ENCODE measurements around the gene FUT1. TPM values are rescaled to one million over a fixed set of nuclear protein-coding genes. Genes with fewer than 3 reads are reported as not detected.

The FUT1 gene
- total and polyA plus RNA-seq, 2 of the 8 experiments (the other 6 are each of a cell fraction or from before 2014, with no cell fraction given): 7.4 to 12.9 TPM

DNA sequence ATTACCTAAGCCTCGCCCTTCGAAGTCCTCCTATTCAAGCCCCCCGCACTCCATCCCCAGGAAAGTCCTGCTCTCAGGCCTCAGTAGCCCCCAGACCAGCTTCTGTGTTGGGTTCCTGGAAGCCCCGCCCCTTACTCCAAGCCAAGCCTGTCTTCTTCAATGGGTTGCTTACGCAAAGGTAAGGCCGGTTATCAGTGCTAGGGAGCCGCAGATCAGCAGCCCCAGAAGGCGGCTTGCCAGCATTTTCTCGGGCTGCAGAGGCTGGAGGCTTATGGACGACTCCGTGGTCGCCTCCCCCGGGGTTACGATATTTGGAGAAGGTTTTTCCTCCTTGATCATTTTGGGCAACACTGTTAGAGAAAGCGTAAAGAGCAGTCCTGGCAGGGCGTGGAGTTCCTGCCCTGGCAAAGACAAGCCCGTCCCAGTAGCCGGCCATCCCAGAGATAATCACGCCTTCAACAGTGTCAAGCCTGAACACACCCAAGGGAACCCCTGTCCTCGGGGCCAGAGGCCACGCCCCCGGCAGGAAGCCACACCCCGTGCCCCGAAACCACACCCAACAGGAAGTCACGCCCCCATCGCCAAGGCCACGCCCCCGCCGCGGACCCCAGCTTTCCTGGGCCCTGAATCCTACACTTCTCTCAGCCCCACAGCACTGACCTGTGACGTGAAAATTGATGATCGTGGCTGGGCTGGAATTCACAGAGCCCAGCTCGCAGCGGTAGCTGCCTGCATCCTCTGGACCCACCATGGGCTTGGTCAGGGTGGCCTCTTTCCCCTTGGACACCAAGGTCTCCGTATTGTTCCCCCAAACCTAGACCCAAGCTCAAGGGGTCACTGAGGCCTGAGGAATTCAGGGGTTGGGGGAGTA, 11.1 kb downstream of the FUT1 start:
- Histone ChIP-seq H3K56ac (replicated peaks; ENCODE audit: insufficient read length, low read depth, low read length) (no peak overlapping the region), H4K5ac (ENCODE audit: insufficient read length, low read depth, low read length) (peak overlapping the region; percentile 33), H3K27me3 (replicated peaks in 1 of 4; ENCODE audit: control insufficient read depth in 3 of 4, extremely low read depth in 1 of 4, insufficient read depth in 3 of 4, low read length in 3 of 4) (peaks cover 3 to 19% (median 12%) of the 10 kb centered on the region in 4 experiments; a peak in 6 of 7 replicates), H2BK5ac (ENCODE audit: low read depth, low read length) (peak overlapping the region; percentile 54; the same call in 1 of the 2 replicates), H3K4me2 (ENCODE audit: insufficient read depth in 1 of 2, low read depth in 2 of 2, low read length in 2 of 2) (peak overlapping the region; percentile 66 to 75), H3K27ac (ENCODE audit: low read depth, low read length) (no peak overlapping the region), H3K9me3 (ENCODE audit: insufficient read depth in 2 of 2, low read depth in 1 of 2, low read length in 1 of 2) (no peaks in the 10 kb centered on the region), H4K20me1 (replicated peaks in 1 of 2; ENCODE audit: control insufficient read depth in 1 of 2, insufficient read depth in 2 of 2, low read length in 2 of 2) (no peaks in the 10 kb centered on the region), H3K79me2 (ENCODE audit: control insufficient read depth in 1 of 2, insufficient read depth in 2 of 2, low read length in 2 of 2) (no peaks in the 10 kb centered on the region), H2BK15ac (ENCODE audit: low read length) (peak overlapping the region; percentile 77; the same call in 1 of the 2 replicates), H3K4me1 (replicated peaks in 1 of 4; ENCODE audit: control insufficient read depth in 3 of 4, insufficient read depth in 4 of 4, low read length in 3 of 4) (peaks cover 8 to 27% (median 23%) of the 10 kb centered on the region in 4 experiments), H2AK5ac (ENCODE audit: low read depth, low read length) (no peak overlapping the region), H2BK20ac (ENCODE audit: low read length) (no peak overlapping the region), H3K36me3 (ENCODE audit: control insufficient read depth in 2 of 4, insufficient read depth in 4 of 4, low read length in 3 of 4) (no peaks in the 10 kb centered on the region), H2AFZ (ENCODE audit: low read length) (no peak overlapping the region), H3K9ac (replicated peaks in 1 of 4; ENCODE audit: extremely low read depth in 1 of 4, low read depth in 3 of 4, low read length in 3 of 4) (no peak overlapping the region; a peak in 1 of 7 replicates), H3K14ac (ENCODE audit: insufficient read length) (no peak overlapping the region), H3K4me3 (ENCODE audit: extremely low read depth in 1 of 4, insufficient read depth in 2 of 4, low read depth in 3 of 4, low read length in 4 of 4) (peak overlapping the region in 3 of 4 experiments; percentile 9 to 75 (median 16); a peak in 4 of 8 replicates), H4K8ac (ENCODE audit: extremely low read depth, insufficient read depth, low read length) (no peak overlapping the region), H4K91ac (replicated peaks; ENCODE audit: insufficient read length, low read length) (no peak overlapping the region), H2BK120ac (replicated peaks; ENCODE audit: low read depth, low read length) (no peak overlapping the region), H3K18ac (ENCODE audit: extremely low read depth, low read length) (0 out of 2 replicates have a peak overlapping the region, but pooled peaks have one; percentile 7), H3K23ac (ENCODE audit: insufficient read length) (no peak overlapping the region), H2BK12ac (ENCODE audit: low read depth, low read length) (peak overlapping the region; percentile 17; the same call in 1 of the 2 replicates), H3K79me1 (ENCODE audit: low read depth, low read length) (no peaks in the 10 kb centered on the region), H3K4ac (replicated peaks; ENCODE audit: insufficient read length, low read depth, low read length) (no peak overlapping the region), H3K23me2 (ENCODE audit: low read depth, low read length) (peaks cover 11% of the 10 kb centered on the region; the same call in 1 of the 2 replicates)
- ChIA-PET CTCF (ENCODE audit: partially characterized antibody) (interaction anchor here (0.8 to 1.6 kb wide), 4 partner anchors 8 to 95 kb away, joined by 3 read pairs; partner anchors contain the start of gene CA11), POLR2A (ENCODE audit: partially characterized antibody) (interaction anchor here (0.7 to 2.5 kb wide), 12 partner anchors 10 to 131 kb away, joined by 3 to 21 read pairs (median 5); partner anchors contain the start of genes CA11, FUT1, FUT2 and PPP1R15A)
- DNase-seq (ENCODE audit: low read depth in 1 of 2, low spot score in 2 of 2): peak in 1 of 2 experiments; percentile 97
- 40% methylated on average over 35 of the region's 35 CpGs; no CpG with 5 or more reads in 1 of the 2 experiments for WGBS, 2 experiments (ENCODE audit: extremely low coverage in 1 of 2, insufficient coverage in 1 of 2, insufficient read length in 1 of 2, insufficient replicate concordance in 2 of 2, low coverage in 1 of 2, low lambda C conversion rate in 2 of 2, missing lambda C conversion rate in 1 of 2)
- no peak for FAIRE-seq
- TF ChIP-seq CREB1 (IDR thresholded peaks at IDR 0.05) (peak; percentile 31; the same call in 1 of the 2 replicates), RFX5 (IDR thresholded peaks at IDR 0.05; ENCODE audit: borderline replicate concordance, low read depth, low read length) (no peak), SIX5 (IDR thresholded peaks at IDR 0.05; ENCODE audit: low read depth, low read length) (no peak), TBP (IDR thresholded peaks at IDR 0.05; ENCODE audit: low read depth, low read length) (peak; percentile 26), SP1 (IDR thresholded peaks at IDR 0.05; ENCODE audit: low read depth, low read length) (0 out of 2 replicates have a peak, but pooled peaks have one; percentile 42), JUN (IDR thresholded peaks at IDR 0.05; ENCODE audit: low read depth, low read length) (no peak)
- TF ChIP-seq, protein P1, sequence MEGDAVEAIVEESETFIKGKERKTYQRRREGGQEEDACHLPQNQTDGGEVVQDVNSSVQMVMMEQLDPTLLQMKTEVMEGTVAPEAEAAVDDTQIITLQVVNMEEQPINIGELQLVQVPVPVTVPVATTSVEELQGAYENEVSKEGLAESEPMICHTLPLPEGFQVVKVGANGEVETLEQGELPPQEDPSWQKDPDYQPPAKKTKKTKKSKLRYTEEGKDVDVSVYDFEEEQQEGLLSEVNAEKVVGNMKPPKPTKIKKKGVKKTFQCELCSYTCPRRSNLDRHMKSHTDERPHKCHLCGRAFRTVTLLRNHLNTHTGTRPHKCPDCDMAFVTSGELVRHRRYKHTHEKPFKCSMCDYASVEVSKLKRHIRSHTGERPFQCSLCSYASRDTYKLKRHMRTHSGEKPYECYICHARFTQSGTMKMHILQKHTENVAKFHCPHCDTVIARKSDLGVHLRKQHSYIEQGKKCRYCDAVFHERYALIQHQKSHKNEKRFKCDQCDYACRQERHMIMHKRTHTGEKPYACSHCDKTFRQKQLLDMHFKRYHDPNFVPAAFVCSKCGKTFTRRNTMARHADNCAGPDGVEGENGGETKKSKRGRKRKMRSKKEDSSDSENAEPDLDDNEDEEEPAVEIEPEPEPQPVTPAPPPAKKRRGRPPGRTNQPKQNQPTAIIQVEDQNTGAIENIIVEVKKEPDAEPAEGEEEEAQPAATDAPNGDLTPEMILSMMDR (IDR thresholded peaks at IDR 0.05; ENCODE audit: control extremely low read depth in 1 of 3, insufficient read depth in 1 of 3, low read depth in 1 of 3, low read length in 3 of 3): peak in 1 of 3 experiments; percentile 6; a peak in 1 of 4 replicates
- TF ChIP-seq, protein P2, sequence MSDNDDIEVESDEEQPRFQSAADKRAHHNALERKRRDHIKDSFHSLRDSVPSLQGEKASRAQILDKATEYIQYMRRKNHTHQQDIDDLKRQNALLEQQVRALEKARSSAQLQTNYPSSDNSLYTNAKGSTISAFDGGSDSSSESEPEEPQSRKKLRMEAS (IDR thresholded peaks at IDR 0.05): peak; percentile 10; the same call in 1 of the 2 replicates

Measured in H1 (cell line).